Tibial nerve (tissue), 4 donors: ENCODE data around the gene ATP11A.

ENCODE experiments used
- CTCF ChIP-seq, 5 experiments: fragments of 200-600 bp in 3 of 5; fragments of 450-650 bp in 2 of 5; sonication (generic) in 3 of 5; IDR thresholded peaks; one replicate each; pipeline ENCODE4 v1.5.1; 2016 to 2019; ENCODE audit warnings: antibody characterized with exemption in 5 of 5, mild to moderate bottlenecking in 3 of 5, moderate library complexity in 2 of 5
- EP300 ChIP-seq, 2 donors: sonication (generic); formaldehyde crosslinking; IDR thresholded peaks; one replicate each; pipeline ENCODE4 v1.6.1; 2017; ENCODE audit warnings: antibody characterized with exemption in 2 of 2, mild to moderate bottlenecking in 1 of 2
- POLR2A ChIP-seq, 2 donors: fragments of 450-650 bp; IDR thresholded peaks; one replicate each; pipeline ENCODE4 v1.6.1; 2017; ENCODE audit warnings: antibody characterized with exemption in 2 of 2, mild to moderate bottlenecking in 2 of 2, moderate library complexity in 2 of 2

GRCh38 chr13:112722433-112723263 is 32.8 kb downstream of the ATP11A start:
- TF ChIP-seq CTCF (IDR thresholded peaks at IDR 0.05): no peak
- TF ChIP-seq EP300 (IDR thresholded peaks at IDR 0.05): no peak
- TF ChIP-seq POLR2A (IDR thresholded peaks at IDR 0.05): no peak
